CD4-positive, alpha-beta memory T cell (primary cell): Measurements from ENCODE around the gene KCTD18. TPM values are rescaled to one million over a fixed set of nuclear protein-coding genes. Genes with fewer than 3 reads are reported as not detected.

Source experiments
- polyA plus RNA-seq, 2 donors: library from polyadenylated mRNA; unstranded; fragments of 300-500 nt; fragmentation: Illumina TruSeq; gene quantifications; one replicate each; pipeline ENCODE4 v1.2.3, GENCODE V29; 2021
- total RNA-seq, 2 experiments: library from RNA; stranded (reverse); gene quantifications; one replicate each; pipeline ENCODE4 v1.2.3, GENCODE V29; 2021

KCTD18 gene
- total and polyA plus RNA-seq, 4 experiments from 2014 or later: 14.0 to 21.1 (median 17.4) TPM

Other genes starting within 250 kb of the KCTD18 start
- gene SPATS2L, start 203.4 kb downstream of the KCTD18 start, total RNA-seq: 1 to 10 TPM; 5.9 to 6.6 TPM
- 1 to 10 TPM; 5.2 to 6.1 TPM for gene SPATS2L, start 203.4 kb downstream of the KCTD18 start, polyA plus RNA-seq
- gene SGO2, start 16.1 kb upstream of the KCTD18 start, total RNA-seq: 1 to 10 TPM; 4.4 to 4.8 TPM
- gene SGO2, start 16.1 kb upstream of the KCTD18 start, polyA plus RNA-seq: 1 to 10 TPM; 1.7 to 2.5 TPM
- gene AOX1, start 75.9 kb upstream of the KCTD18 start, total RNA-seq: not detected
- gene AOX1, start 75.9 kb upstream of the KCTD18 start, polyA plus RNA-seq: not detected